Hindlimb muscle (tissue), 1 donor: ENCODE results near the gene VAV1. TPM values are rescaled to one million over a fixed set of nuclear protein-coding genes. Genes with fewer than 3 reads are reported as not detected.
"Not testable (repeated sequence)": the region's sequence is repeated elsewhere in the genome, so short reads cannot be mapped to it uniquely, and the experiment has no call there.

Source experiments
- DNase-seq: peaks from one replicate; pipeline ENCODE4 v3.0.0-alpha.2; 2013
- polyA plus RNA-seq: library from polyadenylated mRNA; unstranded; fragments of 120-200 nt; gene quantifications from one replicate; pipeline ENCODE4 v1.2.1, GENCODE V29; 2013; ENCODE audit not compliant: insufficient read length

The VAV1 gene
- polyA plus RNA-seq, 1 donor, result 3.1 TPM

GRCh38 chr19:6737284-6737872 is 35.1 kb upstream of the VAV1 start, which contains the start of gene GPR108:
Gene GPR108 (minus strand): TSS chr19:6737580. CDS start chr19:6737576, 4 bp downstream.
- DNase-seq, result peak; percentile 99

- peak; percentile 75 for DNase-seq
These were observed 34.4 kb upstream of the VAV1 start for GRCh38 chr19:6737873-6738786.

GRCh38 chr19:6738787-6739389 is 33.6 kb upstream of the VAV1 start:
- peak; percentile 68 for DNase-seq

- DNase-seq, result peak; percentile 92
These were observed 33.1 kb upstream of the VAV1 start, which contains the start of gene TRIP10 for GRCh38 chr19:6739390-6739882. Gene TRIP10 (plus strand): TSS chr19:6739680. CDS start chr19:6739762, 82 bp downstream.

- DNase-seq, result peak; percentile 45
These were observed 32.5 kb upstream of the VAV1 start for GRCh38 chr19:6739883-6740588.

- DNase-seq, result peak; percentile 82
These were observed 31.7 kb upstream of the VAV1 start for GRCh38 chr19:6740589-6741343.

GRCh38 chr19:6743066-6743465 is 29.4 kb upstream of the VAV1 start:
- no peak for DNase-seq

- no peak for DNase-seq
These were observed 28.7 kb upstream of the VAV1 start for GRCh38 chr19:6743714-6744380.

GRCh38 chr19:6744381-6745301 is 27.9 kb upstream of the VAV1 start:
- DNase-seq, result peak; percentile 92

- no peak for DNase-seq
These were observed 26.5 kb upstream of the VAV1 start for GRCh38 chr19:6745965-6746364.

GRCh38 chr19:6748543-6748942 is 24.0 kb upstream of the VAV1 start:
- not testable (repeated sequence) for DNase-seq

- no peak for DNase-seq
These were observed 22.4 kb upstream of the VAV1 start for GRCh38 chr19:6750062-6750461.

GRCh38 chr19:6751189-6751588 is 21.3 kb upstream of the VAV1 start:
- no peak for DNase-seq

GRCh38 chr19:6752256-6753177 is 20.0 kb upstream of the VAV1 start:
- DNase-seq, result no peak

GRCh38 chr19:6753178-6754031 is 19.1 kb upstream of the VAV1 start:
- DNase-seq, result no peak

- DNase-seq, result no peak
These were observed 18.4 kb upstream of the VAV1 start for GRCh38 chr19:6754136-6754535.

- DNase-seq, result no peak
These were observed 17.6 kb upstream of the VAV1 start for GRCh38 chr19:6754653-6755463.
